CD4-positive, alpha-beta memory T cell (primary cell): ENCODE results near the gene HPN. TPM values are rescaled to one million over a fixed set of nuclear protein-coding genes. Genes with fewer than 3 reads are reported as not detected.

Experiments used
- CTCF ChIA-PET: fragments of 350-600 bp; sonication (Branson Sonifier 250); formaldehyde crosslinking; loops from one replicate; lab custom pipeline; 2021; ENCODE audit warnings: inconsistent platforms; ENCODE audit not compliant: partially characterized antibody; lab: Charles Lee
- POLR2A ChIA-PET: fragments of 350-600 bp; sonication (Branson Sonifier 250); formaldehyde crosslinking; loops from one replicate; lab custom pipeline; 2021; ENCODE audit not compliant: partially characterized antibody; lab: Charles Lee
- DNase-seq, 5 donors: peaks; one replicate each; pipeline versions ENCODE4 v3.0.0 to v3.0.0-alpha.2; 2020 to 2022; ENCODE audit warnings: mixed read lengths in 1 of 5
- H3K27ac ChIP-seq: one replicate; pipeline ENCODE4 v1.7.0; 2013; ENCODE audit warnings: low read depth, low read length
- H3K27me3 ChIP-seq: 2 replicates; pipeline ENCODE4 v1.7.0; 2013; ENCODE audit warnings: mild to moderate bottlenecking, low read length, moderate library complexity; ENCODE audit not compliant: insufficient read depth
- H3K36me3 ChIP-seq: 2 replicates; pipeline ENCODE4 v1.7.0; 2013; ENCODE audit warnings: mild to moderate bottlenecking, low read length, moderate library complexity; ENCODE audit not compliant: insufficient read depth
- H3K4me1 ChIP-seq: 2 replicates; pipeline ENCODE4 v1.7.0; 2013; ENCODE audit warnings: mild to moderate bottlenecking, low read length, moderate library complexity; ENCODE audit not compliant: insufficient read depth
- H3K4me3 ChIP-seq, 2 donors: one replicate each; pipeline ENCODE4 v1.7.0; 2013; ENCODE audit warnings: low read length in 2 of 2, mild to moderate bottlenecking in 1 of 2
- H3K9me3 ChIP-seq, 2 donors: one replicate each; pipeline ENCODE4 v1.7.0; 2013; ENCODE audit warnings: low read length in 2 of 2, control low read depth in 1 of 2; ENCODE audit not compliant: control insufficient read depth in 1 of 2
- H3K27ac Mint-ChIP-seq, 7 donors: one replicate each; pipeline ENCODE4 v1.8.0; 2020 to 2021; ENCODE audit warnings: mixed read lengths in 7 of 7, mild to moderate bottlenecking in 6 of 7, inconsistent platforms in 3 of 7, moderate library complexity in 3 of 7
- H3K27me3 Mint-ChIP-seq, 2 donors: one replicate each; pipeline ENCODE4 v1.8.0; 2020 to 2021; ENCODE audit warnings: mixed read lengths in 2 of 2
- H3K36me3 Mint-ChIP-seq, 2 donors: one replicate each; pipeline ENCODE4 v1.8.0; 2020 to 2021; ENCODE audit warnings: mixed read lengths in 2 of 2, inconsistent platforms in 1 of 2, mild to moderate bottlenecking in 1 of 2
- H3K4me1 Mint-ChIP-seq, 4 donors: one replicate each; pipeline ENCODE4 v1.8.0; 2020 to 2021; ENCODE audit warnings: mixed read lengths in 4 of 4, mild to moderate bottlenecking in 1 of 4
- H3K4me3 Mint-ChIP-seq, 8 donors: one replicate each; pipeline ENCODE4 v1.8.0; 2020 to 2021; ENCODE audit warnings: mixed read lengths in 8 of 8, mild to moderate bottlenecking in 7 of 8, moderate library complexity in 6 of 8, inconsistent platforms in 3 of 8
- H3K9me3 Mint-ChIP-seq, 8 donors: one replicate each; pipeline ENCODE4 v1.8.0; 2020 to 2021; ENCODE audit warnings: mixed read lengths in 8 of 8, mild to moderate bottlenecking in 5 of 8, inconsistent platforms in 3 of 8, moderate library complexity in 1 of 8
- intact Hi-C: fragments of 100-400 bp; cut with micrococcal nuclease; formaldehyde crosslinking; loops from one replicate; pipeline ENCODE4 v1.15.1; 2023
- polyA plus RNA-seq, 2 donors: library from polyadenylated mRNA; unstranded; fragments of 300-500 nt; fragmentation: Illumina TruSeq; gene quantifications; one replicate each; pipeline ENCODE4 v1.2.3, GENCODE V29; 2021
- total RNA-seq, 2 experiments: library from RNA; stranded (reverse); gene quantifications; one replicate each; pipeline ENCODE4 v1.2.3, GENCODE V29; 2021

Gene HPN
- total and polyA plus RNA-seq, 4 experiments from 2014 or later: 0.15 to 0.57 TPM; not detected in 2

DNA sequence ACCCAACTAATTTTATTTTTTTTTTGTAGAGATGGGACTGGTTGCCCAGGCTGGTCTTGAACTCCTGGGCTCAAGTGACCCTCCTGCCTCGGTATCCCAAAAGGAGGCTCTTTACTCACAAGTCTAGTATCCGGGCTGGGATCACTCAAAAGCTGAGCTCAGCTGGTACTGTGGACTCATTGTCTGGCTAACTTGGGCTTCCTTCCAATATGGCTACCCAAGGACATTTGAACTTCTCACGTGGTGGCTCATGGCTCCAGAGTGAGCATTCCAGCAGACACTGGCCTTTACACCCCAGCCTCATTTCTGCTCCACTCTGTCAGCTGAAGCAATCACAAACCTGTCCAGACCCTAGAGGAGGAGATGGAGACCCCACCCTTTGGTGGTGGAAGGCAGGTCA, 28.9 kb downstream of the HPN start:
- CTCF ChIA-PET: interaction anchor here (1.0 to 2.1 kb wide), 5 partner anchors 22 to 282 kb away, joined by 3 to 5 read pairs (median 4); no protein-coding TSS in a partner anchor
- Mint-ChIP-seq H3K27ac (no peak overlapping the region), H3K9me3 (peaks cover 0 to 9% (median 5%) of the 10 kb centered on the region in 8 donors), H3K36me3 (peaks cover 0 to 4% of the 10 kb centered on the region in 2 donors), H3K4me3 (no peak overlapping the region), H3K4me1 (peaks cover 4 to 10% (median 6%) of the 10 kb centered on the region in 4 donors), H3K27me3 (peaks cover 2 to 3% of the 10 kb centered on the region in 2 donors)
- intact Hi-C loops: no loop called here
- no peak for DNase-seq
- H3K9me3 ChIP-seq: peaks cover 0 to 3% of the 10 kb centered on the region in 2 donors
- H3K27ac ChIP-seq: no peak overlapping the region
- no peaks in the 10 kb centered on the region for H3K27me3 ChIP-seq
- POLR2A ChIA-PET: no interaction called here
- H3K36me3 ChIP-seq: no peaks in the 10 kb centered on the region
- H3K4me1 ChIP-seq: peaks cover 6% of the 10 kb centered on the region
- no peak overlapping the region for H3K4me3 ChIP-seq

DNA sequence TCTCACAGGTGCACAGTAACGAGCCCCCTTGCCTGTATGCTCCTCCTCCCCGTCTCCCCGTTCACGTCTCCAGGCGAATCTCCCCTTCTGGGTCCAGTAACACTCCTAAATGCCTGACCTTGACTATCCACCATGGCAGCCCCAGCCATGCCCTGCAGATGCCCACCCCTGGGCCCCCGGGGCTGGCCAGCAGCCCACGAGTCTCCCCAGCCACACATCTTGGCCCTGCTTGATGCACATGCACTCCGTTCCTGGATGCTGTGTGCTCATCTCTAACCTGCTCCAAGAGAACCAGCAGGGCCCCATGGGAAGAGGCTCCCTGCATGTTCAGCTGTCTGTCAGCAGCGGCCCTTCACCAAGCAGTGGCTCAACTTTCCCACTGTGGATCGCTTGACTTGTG, 32.0 kb downstream of the HPN start:
- Histone ChIP-seq H3K4me1 (no peaks in the 10 kb centered on the region), H3K27me3 (no peaks in the 10 kb centered on the region), H3K4me3 (no peak overlapping the region), H3K9me3 (peaks cover 0 to 3% of the 10 kb centered on the region in 2 donors), H3K27ac (no peak overlapping the region), H3K36me3 (no peaks in the 10 kb centered on the region)
- Mint-ChIP-seq H3K4me1 (peaks cover 0 to 1% (median 0%) of the 10 kb centered on the region in 4 donors), H3K9me3 (peaks cover 0 to 9% (median 5%) of the 10 kb centered on the region in 8 donors), H3K27me3 (peaks cover 6% of the 10 kb centered on the region in 2 donors), H3K36me3 (peaks cover 0 to 4% of the 10 kb centered on the region in 2 donors), H3K4me3 (no peak overlapping the region), H3K27ac (no peak overlapping the region)
- no peak for DNase-seq
- ChIA-PET POLR2A (no interaction called here), CTCF (no interaction called here)
- intact Hi-C loops: no loop called here

DNA sequence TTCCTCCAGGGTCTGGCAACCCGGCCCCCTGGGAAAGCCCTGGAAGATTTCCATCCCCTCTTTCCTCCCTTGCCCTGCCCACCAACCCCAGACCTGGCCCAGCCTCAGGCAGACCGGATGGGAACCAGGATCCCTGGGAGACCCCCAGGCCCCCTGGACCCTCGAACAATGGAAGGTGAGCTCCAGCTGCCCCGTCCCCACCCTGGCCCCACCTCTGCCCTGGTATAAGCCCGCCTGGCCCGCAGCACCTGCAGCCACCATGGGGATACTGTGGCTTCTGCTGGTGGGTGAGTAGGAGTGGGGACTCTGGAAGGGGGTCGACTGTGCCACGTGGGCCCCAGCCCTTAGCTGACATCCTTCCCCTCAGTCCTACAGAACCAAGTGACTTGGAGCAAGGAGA, 32.4 kb downstream of the HPN start:
- Mint-ChIP-seq H3K27ac (no peak overlapping the region), H3K9me3 (peaks cover 0 to 9% (median 5%) of the 10 kb centered on the region in 8 donors), H3K4me3 (no peak overlapping the region), H3K36me3 (peaks cover 0 to 4% of the 10 kb centered on the region in 2 donors), H3K27me3 (peaks cover 6% of the 10 kb centered on the region in 2 donors), H3K4me1 (peaks cover 0 to 2% (median under 1%) of the 10 kb centered on the region in 4 donors)
- ChIA-PET CTCF (no interaction called here), POLR2A (no interaction called here)
- Histone ChIP-seq H3K36me3 (no peaks in the 10 kb centered on the region), H3K4me3 (no peak overlapping the region), H3K27me3 (no peaks in the 10 kb centered on the region), H3K4me1 (no peaks in the 10 kb centered on the region), H3K9me3 (peaks cover 0 to 3% of the 10 kb centered on the region in 2 donors), H3K27ac (no peak overlapping the region)
- DNase-seq: no peak
- intact Hi-C loops: no loop called here

DNA sequence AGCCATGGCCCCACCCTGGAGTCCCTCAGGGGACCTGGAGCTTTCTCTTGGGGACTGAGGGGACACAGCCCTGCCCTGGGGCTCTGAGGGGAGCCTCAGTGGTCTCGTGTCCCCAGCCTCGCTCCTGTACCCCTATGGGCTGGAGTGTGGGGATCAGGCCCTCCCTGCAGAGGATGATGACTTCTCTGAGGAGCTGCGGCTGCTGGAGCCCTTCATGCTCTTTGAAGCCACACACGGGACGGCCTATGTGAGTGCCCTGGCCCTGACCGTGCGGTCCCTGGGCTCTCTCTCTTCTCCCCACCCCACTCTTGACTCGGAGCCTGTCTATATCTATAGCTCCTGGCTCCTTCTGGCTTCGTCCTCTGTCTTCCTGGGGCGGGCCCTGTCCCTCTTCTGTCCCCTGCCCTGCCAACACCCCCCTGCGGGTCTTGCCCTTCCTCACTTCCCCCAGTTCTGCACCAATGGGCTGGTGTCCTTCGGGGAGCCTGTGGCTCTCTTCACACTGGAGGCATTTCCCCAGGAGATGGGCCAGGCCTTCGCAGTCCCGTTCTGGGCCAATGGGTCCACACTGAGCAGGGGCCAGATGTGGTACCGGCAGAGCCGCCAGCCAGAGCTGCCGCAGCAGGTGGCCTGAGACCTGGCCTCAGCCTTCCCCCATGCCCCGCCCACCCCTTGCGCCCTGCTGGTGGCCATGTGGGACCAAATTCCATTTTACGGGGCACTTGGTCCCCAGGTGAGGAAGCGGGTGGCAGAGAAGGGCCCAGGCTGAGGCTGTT, 33.1 kb downstream of the HPN start:
- Mint-ChIP-seq H3K27me3 (peaks cover 6% of the 10 kb centered on the region in 2 donors), H3K27ac (no peak overlapping the region), H3K36me3 (peaks cover 0 to 4% of the 10 kb centered on the region in 2 donors), H3K4me3 (no peak overlapping the region), H3K4me1 (peaks cover 0 to 2% (median under 1%) of the 10 kb centered on the region in 4 donors), H3K9me3 (peaks cover 0 to 9% (median 5%) of the 10 kb centered on the region in 8 donors)
- H3K4me1 ChIP-seq: no peaks in the 10 kb centered on the region
- H3K27me3 ChIP-seq: no peaks in the 10 kb centered on the region
- H3K4me3 ChIP-seq: no peak overlapping the region
- POLR2A ChIA-PET: no interaction called here
- H3K36me3 ChIP-seq: no peaks in the 10 kb centered on the region
- no peak for DNase-seq
- peaks cover 0 to 3% of the 10 kb centered on the region in 2 donors for H3K9me3 ChIP-seq
- no peak overlapping the region for H3K27ac ChIP-seq
- intact Hi-C loops: no loop called here
- CTCF ChIA-PET: no interaction called here

DNA sequence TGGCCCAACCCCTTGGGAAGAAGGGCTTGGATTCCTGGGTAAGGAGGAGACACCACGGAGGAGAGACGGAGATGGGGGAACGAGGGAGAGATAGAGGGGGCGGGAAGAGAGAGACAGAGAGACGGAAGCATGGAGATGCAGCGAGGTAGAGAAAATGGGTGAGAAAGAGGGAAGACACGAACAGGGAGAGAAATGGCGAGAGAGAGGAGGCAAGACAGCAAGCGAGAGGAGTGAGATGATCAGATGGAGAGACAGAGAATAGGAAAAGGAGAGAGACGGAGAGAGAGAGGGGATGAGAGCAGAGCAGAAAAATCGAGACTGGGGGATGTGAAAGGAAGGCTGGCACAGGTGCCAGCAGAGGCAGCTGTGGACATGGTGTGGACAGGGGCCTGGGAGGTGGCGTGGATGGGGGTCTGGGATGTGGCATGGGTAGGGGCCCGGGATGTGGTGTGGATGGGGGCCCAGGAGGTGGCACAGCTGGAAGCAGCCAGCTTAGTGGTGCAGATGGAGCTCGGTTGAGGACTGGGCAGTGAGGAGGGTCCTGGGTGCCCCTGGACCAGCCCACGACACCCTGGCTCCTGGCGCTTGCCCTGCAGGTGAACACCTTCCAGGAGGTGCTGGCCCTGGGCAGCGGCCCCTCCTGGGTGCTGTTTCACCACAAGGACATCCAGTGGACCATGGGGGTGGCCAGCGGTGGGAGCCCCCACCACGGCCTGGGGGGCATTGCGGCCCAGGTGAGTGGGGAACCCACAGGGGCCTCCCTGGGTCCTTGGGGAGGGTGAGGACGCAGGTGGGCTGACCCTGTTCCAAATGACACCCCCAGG, 33.9 kb downstream of the HPN start:
- Mint-ChIP-seq H3K4me1 (peaks cover 0 to 2% (median under 1%) of the 10 kb centered on the region in 4 donors), H3K9me3 (peaks cover 0 to 7% (median 3%) of the 10 kb centered on the region in 8 donors), H3K27me3 (peaks cover 6% of the 10 kb centered on the region in 2 donors), H3K4me3 (no peak overlapping the region), H3K27ac (no peak overlapping the region), H3K36me3 (peaks cover 0 to 4% of the 10 kb centered on the region in 2 donors)
- intact Hi-C loops: no loop called here
- Histone ChIP-seq H3K9me3 (no peaks in the 10 kb centered on the region), H3K36me3 (no peaks in the 10 kb centered on the region), H3K27ac (no peak overlapping the region), H3K4me1 (no peaks in the 10 kb centered on the region), H3K27me3 (no peaks in the 10 kb centered on the region), H3K4me3 (no peak overlapping the region)
- DNase-seq: no peak
- ChIA-PET CTCF (no interaction called here), POLR2A (no interaction called here)

DNA sequence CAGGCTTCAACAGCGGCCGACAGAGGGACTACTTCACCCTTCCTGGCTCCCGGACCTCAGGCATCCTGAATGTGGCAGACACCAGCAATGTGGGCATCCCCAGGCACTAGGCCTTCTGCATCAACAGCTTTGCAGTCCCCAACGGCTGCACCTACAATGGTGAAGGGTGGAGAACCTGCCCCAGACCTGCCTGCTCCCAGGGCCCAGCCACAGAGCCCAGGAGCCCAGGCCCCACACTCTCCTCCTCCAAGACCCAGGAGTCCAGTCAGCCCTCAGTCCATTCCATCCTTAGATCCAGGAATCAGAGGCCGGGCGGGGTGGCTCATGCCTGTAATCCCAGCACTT, 34.5 kb downstream of the HPN start:
- POLR2A ChIA-PET: no interaction called here
- no peak overlapping the region for H3K4me3 Mint-ChIP-seq
- no peak overlapping the region for H3K27ac ChIP-seq
- no peak overlapping the region for H3K27ac Mint-ChIP-seq
- DNase-seq: no peak
- CTCF ChIA-PET: no interaction called here
- H3K4me1 ChIP-seq: no peaks in the 10 kb centered on the region
- intact Hi-C loops: no loop called here
- H3K9me3 Mint-ChIP-seq: peaks cover 0 to 2% (median 0%) of the 10 kb centered on the region in 8 donors
- H3K9me3 ChIP-seq: no peaks in the 10 kb centered on the region
- H3K4me1 Mint-ChIP-seq: peaks cover 0 to 2% (median under 1%) of the 10 kb centered on the region in 4 donors
- H3K36me3 ChIP-seq: no peaks in the 10 kb centered on the region
- no peaks in the 10 kb centered on the region for H3K36me3 Mint-ChIP-seq
- H3K27me3 Mint-ChIP-seq: peaks cover 6% of the 10 kb centered on the region in 2 donors
- no peaks in the 10 kb centered on the region for H3K27me3 ChIP-seq
- H3K4me3 ChIP-seq: no peak overlapping the region

DNA sequence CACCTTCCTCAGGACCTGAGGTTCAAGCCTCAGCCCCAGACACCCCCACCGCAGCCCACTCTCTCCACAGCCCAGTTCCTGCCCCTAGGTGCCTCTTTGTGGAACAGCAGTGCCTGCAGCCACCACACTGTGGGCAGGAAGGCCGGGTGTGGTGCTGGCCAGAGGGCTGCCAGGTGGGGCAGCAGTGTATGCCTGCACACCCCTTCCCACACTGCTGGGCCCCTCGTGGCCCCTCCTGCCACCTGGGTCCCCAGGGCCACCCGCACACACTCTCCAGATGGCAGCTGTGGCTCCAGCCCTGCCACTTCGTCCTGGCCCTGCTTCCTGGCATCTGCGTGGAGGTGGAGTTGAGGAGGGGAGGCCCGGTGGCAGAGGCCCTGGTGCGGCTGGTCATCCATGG, 35.1 kb downstream of the HPN start:
- intact Hi-C loops: no loop called here
- H3K27me3 ChIP-seq: no peaks in the 10 kb centered on the region
- Mint-ChIP-seq H3K4me1 (peaks cover 0 to 2% (median under 1%) of the 10 kb centered on the region in 4 donors), H3K4me3 (no peak overlapping the region), H3K9me3 (no peaks in the 10 kb centered on the region), H3K27me3 (peaks cover 6% of the 10 kb centered on the region in 2 donors), H3K27ac (no peak overlapping the region), H3K36me3 (no peaks in the 10 kb centered on the region)
- no peak overlapping the region for H3K27ac ChIP-seq
- no peaks in the 10 kb centered on the region for H3K9me3 ChIP-seq
- DNase-seq: no peak
- no peak overlapping the region for H3K4me3 ChIP-seq
- no peaks in the 10 kb centered on the region for H3K36me3 ChIP-seq
- no peaks in the 10 kb centered on the region for H3K4me1 ChIP-seq
- CTCF ChIA-PET: no interaction called here
- POLR2A ChIA-PET: no interaction called here
